ENCODE measurements around the gene ADIPOR2.

The ADIPOR2 gene

GRCh38 chr12:1815814-1816729, 125.2 kb downstream of the ADIPOR2 start:
- TF ChIP-seq, protein P1, sequence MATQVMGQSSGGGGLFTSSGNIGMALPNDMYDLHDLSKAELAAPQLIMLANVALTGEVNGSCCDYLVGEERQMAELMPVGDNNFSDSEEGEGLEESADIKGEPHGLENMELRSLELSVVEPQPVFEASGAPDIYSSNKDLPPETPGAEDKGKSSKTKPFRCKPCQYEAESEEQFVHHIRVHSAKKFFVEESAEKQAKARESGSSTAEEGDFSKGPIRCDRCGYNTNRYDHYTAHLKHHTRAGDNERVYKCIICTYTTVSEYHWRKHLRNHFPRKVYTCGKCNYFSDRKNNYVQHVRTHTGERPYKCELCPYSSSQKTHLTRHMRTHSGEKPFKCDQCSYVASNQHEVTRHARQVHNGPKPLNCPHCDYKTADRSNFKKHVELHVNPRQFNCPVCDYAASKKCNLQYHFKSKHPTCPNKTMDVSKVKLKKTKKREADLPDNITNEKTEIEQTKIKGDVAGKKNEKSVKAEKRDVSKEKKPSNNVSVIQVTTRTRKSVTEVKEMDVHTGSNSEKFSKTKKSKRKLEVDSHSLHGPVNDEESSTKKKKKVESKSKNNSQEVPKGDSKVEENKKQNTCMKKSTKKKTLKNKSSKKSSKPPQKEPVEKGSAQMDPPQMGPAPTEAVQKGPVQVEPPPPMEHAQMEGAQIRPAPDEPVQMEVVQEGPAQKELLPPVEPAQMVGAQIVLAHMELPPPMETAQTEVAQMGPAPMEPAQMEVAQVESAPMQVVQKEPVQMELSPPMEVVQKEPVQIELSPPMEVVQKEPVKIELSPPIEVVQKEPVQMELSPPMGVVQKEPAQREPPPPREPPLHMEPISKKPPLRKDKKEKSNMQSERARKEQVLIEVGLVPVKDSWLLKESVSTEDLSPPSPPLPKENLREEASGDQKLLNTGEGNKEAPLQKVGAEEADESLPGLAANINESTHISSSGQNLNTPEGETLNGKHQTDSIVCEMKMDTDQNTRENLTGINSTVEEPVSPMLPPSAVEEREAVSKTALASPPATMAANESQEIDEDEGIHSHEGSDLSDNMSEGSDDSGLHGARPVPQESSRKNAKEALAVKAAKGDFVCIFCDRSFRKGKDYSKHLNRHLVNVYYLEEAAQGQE (IDR thresholded peaks at IDR 0.05; ENCODE audit: insufficient read depth in 1 of 2, low read depth in 2 of 2, low read length in 2 of 2) = no peak
- no peak for TF ChIP-seq POLR2AphosphoS5 (IDR thresholded peaks at IDR 0.05; ENCODE audit: low read depth, low read length)
- no peak for TF ChIP-seq FOXP2 (optimal IDR thresholded peaks at IDR 0.05; ENCODE audit: borderline replicate concordance, extremely low read depth, extremely low read length, insufficient read depth)

DNA sequence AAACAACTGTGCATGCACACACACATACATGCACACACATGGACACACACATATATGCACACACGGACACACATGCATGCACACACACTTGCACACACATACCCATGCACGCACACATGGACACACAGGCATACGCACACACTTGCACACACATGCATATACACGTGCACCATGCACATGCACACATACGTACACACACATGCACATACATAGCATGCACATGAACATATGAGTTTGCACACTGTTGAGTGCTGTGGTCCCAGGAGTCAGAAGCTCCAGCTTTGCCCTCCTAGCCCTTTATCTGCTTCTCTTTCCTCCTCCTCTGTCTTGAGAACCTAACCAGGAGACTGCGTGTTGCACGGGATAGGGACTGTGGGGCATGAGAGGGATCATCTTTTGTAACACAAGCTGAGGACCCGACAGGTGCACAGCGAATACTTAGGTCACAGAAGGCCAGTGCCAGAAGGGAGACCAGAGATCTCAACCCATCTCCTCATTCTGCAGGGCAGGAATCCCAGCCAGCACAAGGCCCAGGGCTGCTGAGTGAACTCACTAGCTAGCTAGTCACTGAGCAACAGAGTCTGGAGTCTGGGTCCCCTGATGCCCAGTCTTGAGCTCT, 126.0 kb downstream of the ADIPOR2 start:
- TF ChIP-seq TAF1 (IDR thresholded peaks at IDR 0.05; ENCODE audit: borderline replicate concordance, insufficient read depth, low read length) = no peak
- no peak for TF ChIP-seq SIN3A (IDR thresholded peaks at IDR 0.05; ENCODE audit: borderline replicate concordance, insufficient read depth, low read length)
- TF ChIP-seq POLR2AphosphoS5 (IDR thresholded peaks at IDR 0.05; ENCODE audit: low read depth, low read length) = no peak
- TF ChIP-seq FOXP2 (optimal IDR thresholded peaks at IDR 0.05; ENCODE audit: borderline replicate concordance, extremely low read depth, extremely low read length, insufficient read depth) = no peak
- TF ChIP-seq, protein P1 (IDR thresholded peaks at IDR 0.05; ENCODE audit: insufficient read depth in 1 of 2, low read depth in 2 of 2, low read length in 2 of 2) = no peak

DNA sequence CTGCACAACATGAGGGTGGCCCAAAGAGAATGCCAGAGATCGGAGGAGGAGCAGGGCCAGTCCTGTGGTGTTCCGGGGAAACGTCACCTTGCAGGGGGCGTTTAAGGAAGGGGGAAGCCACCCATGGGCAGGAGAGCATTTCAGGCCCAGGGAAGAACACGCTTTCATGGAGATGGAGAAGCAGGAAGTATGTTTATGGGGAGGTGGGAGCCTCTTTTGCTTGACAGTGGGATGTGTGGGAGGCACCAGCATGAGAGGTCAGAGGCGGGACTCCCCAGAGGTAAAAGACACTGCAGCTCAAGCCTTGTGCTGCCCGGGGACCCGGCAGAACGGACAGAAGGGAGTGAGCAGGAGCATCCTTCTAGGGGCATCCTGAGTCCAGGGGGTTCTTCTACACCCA, 128.2 kb downstream of the ADIPOR2 start:
- no peak for TF ChIP-seq FOXP2 (optimal IDR thresholded peaks at IDR 0.05; ENCODE audit: borderline replicate concordance, extremely low read depth, extremely low read length, insufficient read depth)
- TF ChIP-seq POLR2AphosphoS5 (IDR thresholded peaks at IDR 0.05; ENCODE audit: low read depth, low read length) = no peak
- TF ChIP-seq, protein P1 (IDR thresholded peaks at IDR 0.05; ENCODE audit: insufficient read depth in 1 of 2, low read depth in 2 of 2, low read length in 2 of 2) = no peak
- no peak for TF ChIP-seq SIN3A (IDR thresholded peaks at IDR 0.05; ENCODE audit: borderline replicate concordance, insufficient read depth, low read length)
- no peak for TF ChIP-seq TAF1 (IDR thresholded peaks at IDR 0.05; ENCODE audit: borderline replicate concordance, insufficient read depth, low read length)

GRCh38 chr12:1819571-1819970, 128.7 kb downstream of the ADIPOR2 start:
- no peak for TF ChIP-seq TAF1 (IDR thresholded peaks at IDR 0.05; ENCODE audit: borderline replicate concordance, insufficient read depth, low read length)
- TF ChIP-seq, protein P1 (IDR thresholded peaks at IDR 0.05; ENCODE audit: insufficient read depth in 1 of 2, low read depth in 2 of 2, low read length in 2 of 2) = no peak
- TF ChIP-seq POLR2AphosphoS5 (IDR thresholded peaks at IDR 0.05; ENCODE audit: low read depth, low read length) = no peak
- TF ChIP-seq FOXP2 (optimal IDR thresholded peaks at IDR 0.05; ENCODE audit: borderline replicate concordance, extremely low read depth, extremely low read length, insufficient read depth) = no peak
- TF ChIP-seq SIN3A (IDR thresholded peaks at IDR 0.05; ENCODE audit: borderline replicate concordance, insufficient read depth, low read length) = no peak

All from PFSK-1 (cell line).